ENCODE measurements around the gene BLOC1S3.

BLOC1S3 gene

GRCh38 chr19:45215391-45216191, 37.0 kb downstream of the BLOC1S3 start:
- no peak for DNase-seq (ENCODE audit: low read depth)
- TF ChIP-seq, protein P1, sequence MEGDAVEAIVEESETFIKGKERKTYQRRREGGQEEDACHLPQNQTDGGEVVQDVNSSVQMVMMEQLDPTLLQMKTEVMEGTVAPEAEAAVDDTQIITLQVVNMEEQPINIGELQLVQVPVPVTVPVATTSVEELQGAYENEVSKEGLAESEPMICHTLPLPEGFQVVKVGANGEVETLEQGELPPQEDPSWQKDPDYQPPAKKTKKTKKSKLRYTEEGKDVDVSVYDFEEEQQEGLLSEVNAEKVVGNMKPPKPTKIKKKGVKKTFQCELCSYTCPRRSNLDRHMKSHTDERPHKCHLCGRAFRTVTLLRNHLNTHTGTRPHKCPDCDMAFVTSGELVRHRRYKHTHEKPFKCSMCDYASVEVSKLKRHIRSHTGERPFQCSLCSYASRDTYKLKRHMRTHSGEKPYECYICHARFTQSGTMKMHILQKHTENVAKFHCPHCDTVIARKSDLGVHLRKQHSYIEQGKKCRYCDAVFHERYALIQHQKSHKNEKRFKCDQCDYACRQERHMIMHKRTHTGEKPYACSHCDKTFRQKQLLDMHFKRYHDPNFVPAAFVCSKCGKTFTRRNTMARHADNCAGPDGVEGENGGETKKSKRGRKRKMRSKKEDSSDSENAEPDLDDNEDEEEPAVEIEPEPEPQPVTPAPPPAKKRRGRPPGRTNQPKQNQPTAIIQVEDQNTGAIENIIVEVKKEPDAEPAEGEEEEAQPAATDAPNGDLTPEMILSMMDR (conservative IDR thresholded peaks at IDR 0.05; ENCODE audit: control insufficient read depth, insufficient read depth, low read depth, low read length) = no peak
- no peak overlapping the region for H3K4me3 ChIP-seq (ENCODE audit: control insufficient read depth, low read depth, low read length)

- no peak for DNase-seq (ENCODE audit: low read depth)
- TF ChIP-seq, protein P1 (conservative IDR thresholded peaks at IDR 0.05; ENCODE audit: control insufficient read depth, insufficient read depth, low read depth, low read length) = no peak
- H3K4me3 ChIP-seq (ENCODE audit: control insufficient read depth, low read depth, low read length) = no peak overlapping the region
Observed at GRCh38 chr19:45216667-45217066, 38.1 kb downstream of the BLOC1S3 start.

DNA sequence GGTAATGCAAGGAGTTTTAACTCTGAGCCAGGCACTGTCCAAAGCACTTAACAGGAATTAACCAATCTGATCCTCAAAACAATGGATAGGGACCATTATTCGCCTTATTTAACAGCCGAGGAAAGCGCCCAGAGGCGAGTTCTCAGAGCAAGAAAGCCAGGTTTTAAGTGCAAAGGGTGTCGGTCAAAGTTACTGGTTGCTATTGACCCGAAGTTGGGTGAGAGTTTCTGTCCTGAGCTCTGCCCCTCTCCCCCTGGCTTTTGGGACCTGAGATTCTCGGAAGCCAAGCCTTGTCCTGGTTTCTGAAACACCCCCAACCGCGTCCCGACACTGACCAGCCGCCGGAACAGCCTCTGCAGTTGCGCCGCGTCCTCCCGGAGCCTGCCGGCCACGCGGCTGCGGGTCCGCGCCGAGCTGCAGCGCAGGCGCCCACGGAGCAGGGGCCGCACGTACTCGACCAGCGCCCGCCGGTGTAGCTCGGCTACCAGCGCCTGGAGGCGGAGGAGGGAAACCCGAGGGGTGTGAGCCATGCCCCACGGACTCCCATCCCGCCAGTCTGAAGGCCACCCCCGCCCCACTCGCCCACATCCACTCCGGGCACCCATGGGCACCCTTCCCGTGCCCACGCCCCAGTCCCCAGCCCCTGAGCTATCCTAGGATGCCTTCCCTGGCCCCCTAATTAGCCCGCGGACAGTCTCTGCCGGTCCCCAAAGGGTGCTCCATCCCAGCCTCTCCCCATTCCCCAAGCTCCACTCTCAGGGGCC, 38.8 kb downstream of the BLOC1S3 start:
- no peak for DNase-seq (ENCODE audit: low read depth)
- no peak overlapping the region for H3K4me3 ChIP-seq (ENCODE audit: control insufficient read depth, low read depth, low read length)
- TF ChIP-seq, protein P1 (conservative IDR thresholded peaks at IDR 0.05; ENCODE audit: control insufficient read depth, insufficient read depth, low read depth, low read length) = no peak

GRCh38 chr19:45217957-45218334, 39.4 kb downstream of the BLOC1S3 start:
- H3K4me3 ChIP-seq (ENCODE audit: control insufficient read depth, low read depth, low read length) = no peak overlapping the region
- no peak for DNase-seq (ENCODE audit: low read depth)
- TF ChIP-seq, protein P1 (conservative IDR thresholded peaks at IDR 0.05; ENCODE audit: control insufficient read depth, insufficient read depth, low read depth, low read length) = no peak

DNA sequence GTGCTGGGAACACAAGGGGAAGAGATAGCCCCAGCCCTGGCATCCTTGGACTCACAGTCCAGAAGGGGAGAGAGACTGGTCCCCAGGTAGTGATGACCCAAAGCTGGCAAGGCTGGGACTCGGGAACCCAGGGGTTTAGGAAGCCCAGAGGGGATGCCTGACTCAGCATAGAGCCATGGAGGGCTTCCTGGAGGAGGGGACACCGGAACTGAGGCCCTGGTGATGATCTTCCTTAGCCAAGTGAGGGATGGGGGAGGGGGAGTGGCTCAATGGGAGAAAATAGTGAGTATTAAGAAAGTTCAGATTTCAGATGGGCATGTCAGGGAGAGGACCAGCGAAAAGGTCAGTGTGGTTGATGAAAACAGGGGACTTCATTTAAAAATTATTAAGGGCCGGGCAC, 39.8 kb downstream of the BLOC1S3 start:
- H3K4me3 ChIP-seq (ENCODE audit: control insufficient read depth, low read depth, low read length) = no peak overlapping the region
- TF ChIP-seq, protein P1 (conservative IDR thresholded peaks at IDR 0.05; ENCODE audit: control insufficient read depth, insufficient read depth, low read depth, low read length) = no peak
- no peak for DNase-seq (ENCODE audit: low read depth)

GRCh38 chr19:45218911-45219743, 40.5 kb downstream of the BLOC1S3 start:
- TF ChIP-seq, protein P1 (conservative IDR thresholded peaks at IDR 0.05; ENCODE audit: control insufficient read depth, insufficient read depth, low read depth, low read length) = no peak
- DNase-seq (ENCODE audit: low read depth) = no peak
- H3K4me3 ChIP-seq (ENCODE audit: control insufficient read depth, low read depth, low read length) = no peak overlapping the region
